Measurements from ENCODE around the gene PRPF38B. TPM values are rescaled to one million over a fixed set of nuclear protein-coding genes. Genes with fewer than 3 reads are reported as not detected.

The PRPF38B gene
- total RNA-seq, 2 donors from 2014 or later: 10.7 to 11.1 TPM

GRCh38 chr1:108646648-108647269 lies 45.4 kb upstream of the PRPF38B start:
- no peaks in the 10 kb centered on the region for H3K4me1 ChIP-seq
- H3K27ac ChIP-seq: peak overlapping the region; percentile 37 to 46
- peak; percentile 76 for DNase-seq (ENCODE audit: low spot score)
- H3K4me3 ChIP-seq: no peak overlapping the region
- H3K27me3 ChIP-seq: no peaks in the 10 kb centered on the region
- no peaks in the 10 kb centered on the region for H3K36me3 ChIP-seq
- TF ChIP-seq CTCF (IDR thresholded peaks at IDR 0.05): no peak
- peaks cover 0 to 5% of the 10 kb centered on the region in 2 donors for H3K9me3 ChIP-seq

- peaks cover 0 to 12% of the 10 kb centered on the region in 2 donors for H3K9me3 ChIP-seq
- no peak for TF ChIP-seq CTCF (IDR thresholded peaks at IDR 0.05)
- no peak overlapping the region for H3K4me3 ChIP-seq
- H3K27me3 ChIP-seq: no peaks in the 10 kb centered on the region
- no peak overlapping the region for H3K27ac ChIP-seq
- H3K4me1 ChIP-seq: no peaks in the 10 kb centered on the region
- no peaks in the 10 kb centered on the region for H3K36me3 ChIP-seq
- no peak for DNase-seq (ENCODE audit: low spot score)
These were observed 38.5 kb upstream of the PRPF38B start for GRCh38 chr1:108653431-108654105.

GRCh38 chr1:108657356-108658080 lies 34.6 kb upstream of the PRPF38B start:
- no peak for DNase-seq (ENCODE audit: low spot score)
- Histone ChIP-seq H3K36me3 (no peaks in the 10 kb centered on the region), H3K27me3 (no peaks in the 10 kb centered on the region), H3K4me3 (no peak overlapping the region), H3K4me1 (peaks cover 0 to 6% of the 10 kb centered on the region in 2 donors), H3K27ac (no peak overlapping the region), H3K9me3 (no peaks in the 10 kb centered on the region)
- TF ChIP-seq CTCF (IDR thresholded peaks at IDR 0.05): no peak

- H3K27me3 ChIP-seq: no peaks in the 10 kb centered on the region
- DNase-seq (ENCODE audit: low spot score): peak; percentile 69
- no peak for TF ChIP-seq CTCF (IDR thresholded peaks at IDR 0.05)
- H3K27ac ChIP-seq: peak within 1 kb of the TSS; percentile 78 to 90
- peaks cover 0 to 6% of the 10 kb centered on the region in 2 donors for H3K4me1 ChIP-seq
- H3K36me3 ChIP-seq: no peaks in the 10 kb centered on the region
- no peaks in the 10 kb centered on the region for H3K9me3 ChIP-seq
- H3K4me3 ChIP-seq: peak within 1 kb of the TSS; percentile 46 to 65
These were observed 31.0 kb upstream of the PRPF38B start, which contains the start of gene HENMT1 for GRCh38 chr1:108661030-108661609. HENMT1 (minus strand) TSS chr1:108661093; CDS start chr1:108659884, 1,209 bp downstream.

- Histone ChIP-seq H3K27me3 (no peaks in the 10 kb centered on the region), H3K27ac (no peak overlapping the region), H3K4me3 (no peak overlapping the region), H3K9me3 (no peaks in the 10 kb centered on the region), H3K4me1 (peaks cover 0 to 6% of the 10 kb centered on the region in 2 donors), H3K36me3 (no peaks in the 10 kb centered on the region)
- DNase-seq (ENCODE audit: low spot score): no peak
- TF ChIP-seq CTCF (IDR thresholded peaks at IDR 0.05): no peak
These were observed 29.0 kb upstream of the PRPF38B start for GRCh38 chr1:108663074-108663473.
